ENCODE results near the gene CCDC32.

CCDC32 gene

GRCh38 chr15:40565333-40566238 lies 744 bp upstream of the CCDC32 start:
- no peak for DNase-seq

GRCh38 chr15:40563426-40563825 lies 1.4 kb downstream of the CCDC32 start:
- no peak for DNase-seq

- DNase-seq = no peak
Observed at GRCh38 chr15:40562691-40563090, 2.2 kb downstream of the CCDC32 start.

- DNase-seq = no peak
Observed at GRCh38 chr15:40558952-40559742, 5.7 kb downstream of the CCDC32 start.

GRCh38 chr15:40555876-40556275 lies 9.0 kb downstream of the CCDC32 start:
- DNase-seq = no peak

GRCh38 chr15:40554161-40554525 lies 10.7 kb downstream of the CCDC32 start:
- DNase-seq = no peak

GRCh38 chr15:40550341-40551037 lies 14.4 kb downstream of the CCDC32 start:
- DNase-seq = no peak

GRCh38 chr15:40549894-40550293 lies 14.9 kb downstream of the CCDC32 start:
- no peak for DNase-seq

- DNase-seq = no peak
Observed at GRCh38 chr15:40548610-40549009, 16.2 kb downstream of the CCDC32 start.

GRCh38 chr15:40545457-40545856 lies 19.4 kb downstream of the CCDC32 start:
- no peak for DNase-seq

GRCh38 chr15:40543631-40544294 lies 21.1 kb downstream of the CCDC32 start:
- no peak for DNase-seq

GRCh38 chr15:40543082-40543481 lies 21.8 kb downstream of the CCDC32 start:
- no peak for DNase-seq

- DNase-seq = no peak
Observed at GRCh38 chr15:40538976-40539375, 25.9 kb downstream of the CCDC32 start.

GRCh38 chr15:40536501-40536900 lies 28.3 kb downstream of the CCDC32 start:
- no peak for DNase-seq

- DNase-seq = no peak
Observed at GRCh38 chr15:40534371-40534770, 30.5 kb downstream of the CCDC32 start.

GRCh38 chr15:40533763-40534364 lies 31.0 kb downstream of the CCDC32 start:
- no peak for DNase-seq

- DNase-seq = no peak
Observed at GRCh38 chr15:40528801-40529200, 36.0 kb downstream of the CCDC32 start.

- no peak for DNase-seq
Observed at GRCh38 chr15:40525855-40526254, 39.0 kb downstream of the CCDC32 start.

GRCh38 chr15:40523611-40524010 lies 41.2 kb downstream of the CCDC32 start:
- DNase-seq = no peak

GRCh38 chr15:40516322-40516721 lies 48.5 kb downstream of the CCDC32 start:
- DNase-seq = no peak

- no peak for DNase-seq
Observed at GRCh38 chr15:40513609-40514008, 51.2 kb downstream of the CCDC32 start.

- no peak for DNase-seq
Observed at GRCh38 chr15:40512440-40512839, 52.4 kb downstream of the CCDC32 start.

All from activated CD4-positive, alpha-beta T cell treated with anti-CD3 and anti-CD28 coated beads, Interleukin-2, amount 50 U/mL, for 4 hours (primary cell).